HepG2 (cell line): ENCODE results near the gene IL1A. TPM values are rescaled to one million over a fixed set of nuclear protein-coding genes. Genes with fewer than 3 reads are reported as not detected.

Experiments
- ATF2 ChIP-seq: sonication (generic); formaldehyde crosslinking; IDR thresholded peaks from 2 replicates; pipeline ENCODE4 v1.4.0; 2020; ENCODE audit warnings: missing genetic modification reagents
- BCL6 ChIP-seq: IDR thresholded peaks from 2 replicates; pipeline ENCODE4 v1.6.1; 2016; ENCODE audit warnings: missing genetic modification reagents, missing compliant biosample characterization
- MED1 ChIP-seq: sonication (generic); formaldehyde crosslinking; IDR thresholded peaks from 2 replicates; pipeline ENCODE4 v1.4.0; 2020; ENCODE audit warnings: missing genetic modification reagents
- MYNN ChIP-seq: sonication (generic); formaldehyde crosslinking; IDR thresholded peaks from 2 replicates; pipeline ENCODE4 v1.4.0; 2020; ENCODE audit warnings: mild to moderate bottlenecking, low read depth, missing genetic modification reagents
- SNAPC4 ChIP-seq: sonication (generic); formaldehyde crosslinking; IDR thresholded peaks from 2 replicates; pipeline ENCODE4 v1.4.0; 2020; ENCODE audit warnings: mild to moderate bottlenecking, missing genetic modification reagents
- TFE3 ChIP-seq: IDR thresholded peaks from 2 replicates; pipeline ENCODE4 v1.6.1; 2016
- U2AF1 ChIP-seq: fragments of 200-400 bp; formaldehyde crosslinking; optimal IDR thresholded peaks from 2 replicates; pipeline ENCODE3; 2017; ENCODE audit warnings: mild to moderate bottlenecking, low read depth, low read length
- ZBTB38 ChIP-seq: sonication (generic); formaldehyde crosslinking; IDR thresholded peaks from 2 replicates; pipeline ENCODE4 v1.5.1; 2020; ENCODE audit warnings: mild to moderate bottlenecking, missing genetic modification reagents
- ZMAT5 ChIP-seq: sonication (generic); formaldehyde crosslinking; IDR thresholded peaks from 2 replicates; pipeline ENCODE4 v1.5.0; 2020; ENCODE audit warnings: mild to moderate bottlenecking, low read depth, missing genetic modification reagents, borderline replicate concordance
- ZNF138 ChIP-seq: sonication (generic); formaldehyde crosslinking; IDR thresholded peaks from 2 replicates; pipeline ENCODE4 v1.5.0; 2020; ENCODE audit warnings: mild to moderate bottlenecking, low read depth, missing genetic modification reagents
- ZSCAN21 ChIP-seq: sonication (generic); formaldehyde crosslinking; IDR thresholded peaks from 2 replicates; pipeline ENCODE4 v1.8.0; 2022; ENCODE audit warnings: mild to moderate bottlenecking, missing genetic modification reagents, moderate library complexity, borderline replicate concordance
- polyA plus RNA-seq, 8 experiments: library from polyadenylated mRNA; depleted of rRNA in 3 of 8; stranded (reverse) in 7 of 8; unstranded in 1 of 8; fragments of >200 nt; fragmentation: Illumina TruSeq in 4 of 8; extraction: Trizol in 4 of 8; gene quantifications; 2 replicates each; pipeline versions ENCODE4 v1.2.1 to v1.2.3, GENCODE V29; 2011 to 2016; ENCODE audit warnings: low read depth in 4 of 8, missing spikeins in 1 of 8, mixed read lengths in 1 of 8; ENCODE audit not compliant: insufficient read depth in 1 of 8
- total RNA-seq, 5 experiments: library from RNA; depleted of rRNA; stranded (reverse); fragments of >200 nt; fragmentation: Illumina TruSeq; extraction: Trizol; gene quantifications; 2 replicates each; pipeline ENCODE4 v1.2.3, GENCODE V29; 2016; ENCODE audit warnings: low read depth in 1 of 5
- TF ChIP-seq, protein P1 (sequence below): sonication (generic); formaldehyde crosslinking; IDR thresholded peaks from 2 replicates; pipeline ENCODE4 v1.5.1; 2020; ENCODE audit warnings: mild to moderate bottlenecking, missing genetic modification reagents, borderline replicate concordance
- TF ChIP-seq, protein P2 (sequence below): sonication (generic); formaldehyde crosslinking; IDR thresholded peaks from 2 replicates; pipeline ENCODE4 v1.4.0; 2020; ENCODE audit warnings: missing genetic modification reagents, borderline replicate concordance

The IL1A gene
- total and polyA plus RNA-seq, 2 of the 13 experiments (the other 11 are each of a cell fraction or from before 2014, with no cell fraction given): not detected

DNA sequence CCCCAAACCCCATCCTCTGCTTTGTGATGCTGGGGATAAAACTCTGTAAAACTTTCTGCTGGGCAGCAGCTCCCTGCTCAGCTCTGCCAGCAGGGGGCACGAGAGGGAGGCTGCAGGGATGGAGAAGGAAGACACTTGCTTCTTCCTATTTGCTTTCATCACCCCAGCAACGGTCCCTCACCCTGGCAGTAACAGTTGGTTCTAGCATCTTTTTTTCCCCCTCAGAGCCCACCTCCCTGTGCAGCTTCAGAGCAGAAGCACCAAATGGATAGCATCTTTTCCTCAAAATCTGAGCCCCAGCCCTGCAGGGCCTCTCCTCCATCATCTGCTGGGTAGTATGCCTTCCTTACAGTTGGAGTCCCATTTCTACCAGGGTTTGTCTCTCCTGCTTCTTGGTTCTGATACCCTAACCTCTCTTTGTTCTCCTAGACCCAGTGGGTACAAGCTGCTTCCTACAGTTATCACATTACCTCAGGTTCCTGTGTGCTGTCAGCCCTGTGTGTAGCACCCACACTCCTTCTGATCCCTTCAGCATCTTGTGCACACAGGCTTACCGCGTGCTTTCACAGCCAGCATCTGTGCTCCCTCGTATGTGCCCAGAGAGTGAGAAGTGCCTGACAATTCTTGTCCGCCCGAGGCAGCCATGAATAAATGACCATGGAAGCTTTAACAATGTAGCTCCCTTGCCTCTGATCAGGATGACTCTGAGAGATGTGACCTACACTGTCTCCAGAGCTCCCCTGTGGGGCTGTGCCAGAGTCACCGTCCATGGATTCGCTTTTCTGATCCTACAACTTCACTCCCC is 34.3 kb downstream of the IL1A start (continued):
- TF ChIP-seq, protein P1, sequence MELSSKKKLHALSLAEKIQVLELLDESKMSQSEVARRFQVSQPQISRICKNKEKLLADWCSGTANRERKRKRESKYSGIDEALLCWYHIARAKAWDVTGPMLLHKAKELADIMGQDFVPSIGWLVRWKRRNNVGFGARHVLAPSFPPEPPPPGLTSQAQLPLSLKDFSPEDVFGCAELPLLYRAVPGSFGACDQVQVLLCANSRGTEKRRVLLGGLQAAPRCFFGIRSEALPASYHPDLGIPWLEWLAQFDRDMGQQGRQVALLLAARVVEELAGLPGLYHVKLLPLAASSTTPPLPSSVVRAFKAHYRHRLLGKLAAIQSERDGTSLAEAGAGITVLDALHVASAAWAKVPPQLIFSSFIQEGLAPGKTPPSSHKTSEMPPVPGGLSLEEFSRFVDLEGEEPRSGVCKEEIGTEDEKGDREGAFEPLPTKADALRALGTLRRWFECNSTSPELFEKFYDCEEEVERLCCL (CRISPR knock-in tag): no peak
- TF ChIP-seq SNAPC4 (no peak), U2AF1 (no peak), ZMAT5 (CRISPR knock-in tag) (no peak), ZNF138 (CRISPR knock-in tag) (no peak), MED1 (peak; percentile 13; the same call in 1 of the 2 replicates), MYNN (no peak), TFE3 (CRISPR knock-in tag) (no peak), BCL6 (CRISPR knock-in tag) (no peak; the same call in 1 of the 2 replicates), ZSCAN21 (CRISPR knock-in tag) (no peak), ATF2 (CRISPR knock-in tag) (peak; percentile 58; the same call in 1 of the 2 replicates), ZBTB38 (CRISPR knock-in tag) (no peak)
- TF ChIP-seq, protein P2, sequence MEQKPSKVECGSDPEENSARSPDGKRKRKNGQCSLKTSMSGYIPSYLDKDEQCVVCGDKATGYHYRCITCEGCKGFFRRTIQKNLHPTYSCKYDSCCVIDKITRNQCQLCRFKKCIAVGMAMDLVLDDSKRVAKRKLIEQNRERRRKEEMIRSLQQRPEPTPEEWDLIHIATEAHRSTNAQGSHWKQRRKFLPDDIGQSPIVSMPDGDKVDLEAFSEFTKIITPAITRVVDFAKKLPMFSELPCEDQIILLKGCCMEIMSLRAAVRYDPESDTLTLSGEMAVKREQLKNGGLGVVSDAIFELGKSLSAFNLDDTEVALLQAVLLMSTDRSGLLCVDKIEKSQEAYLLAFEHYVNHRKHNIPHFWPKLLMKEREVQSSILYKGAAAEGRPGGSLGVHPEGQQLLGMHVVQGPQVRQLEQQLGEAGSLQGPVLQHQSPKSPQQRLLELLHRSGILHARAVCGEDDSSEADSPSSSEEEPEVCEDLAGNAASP (CRISPR knock-in tag): peak; percentile 65
